HG03354 (cell line): ENCODE results near the gene VPS51.
A peak's percentile ranks its signal among the peaks of the same experiment; 100 is the strongest.
"Not testable (repeated sequence)": the region's sequence is repeated elsewhere in the genome, so short reads cannot be mapped to it uniquely, and the experiment has no call there.

Experiments
- ATAC-seq: cut with Tn5 transposase; IDR thresholded peaks from one replicate; pipeline ENCODE4 v1.9.1; 2021; ENCODE audit warnings: mild to moderate bottlenecking; ENCODE audit not compliant: unreplicated experiment, poor library complexity, severe bottlenecking

Gene VPS51

GRCh38 chr11:65130631-65131416 is 34.8 kb downstream of the VPS51 start:
- no peak for ATAC-seq

- no peak for ATAC-seq
Observed at GRCh38 chr11:65131417-65131776, 35.4 kb downstream of the VPS51 start.

GRCh38 chr11:65131895-65132237 is 35.9 kb downstream of the VPS51 start:
- ATAC-seq, result no peak

- no peak for ATAC-seq
Observed at GRCh38 chr11:65132238-65132987, 36.4 kb downstream of the VPS51 start.

- no peak for ATAC-seq
Observed at GRCh38 chr11:65132988-65133700, 37.1 kb downstream of the VPS51 start.

GRCh38 chr11:65133724-65134123 is 37.7 kb downstream of the VPS51 start:
- peak; percentile 0 for ATAC-seq

- peak; percentile 61 for ATAC-seq
Observed at GRCh38 chr11:65134240-65134951, 38.4 kb downstream of the VPS51 start, which contains the start of gene SYVN1. Gene SYVN1, minus strand, starts transcription at chr11:65134519. Its CDS starts 918 bp downstream, at chr11:65133601.

GRCh38 chr11:65134952-65135632 is 39.1 kb downstream of the VPS51 start:
- ATAC-seq, result peak; percentile 68

GRCh38 chr11:65135633-65136145 is 39.7 kb downstream of the VPS51 start:
- no peak for ATAC-seq

- ATAC-seq, result no peak
Observed at GRCh38 chr11:65136515-65137096, 40.6 kb downstream of the VPS51 start.

- no peak for ATAC-seq
Observed at GRCh38 chr11:65141896-65142494, 46.0 kb downstream of the VPS51 start.

GRCh38 chr11:65147352-65148075 is 51.5 kb downstream of the VPS51 start:
- ATAC-seq, result no peak

- no peak for ATAC-seq
Observed at GRCh38 chr11:65148657-65149056, 52.6 kb downstream of the VPS51 start.

GRCh38 chr11:65150131-65150508 is 54.1 kb downstream of the VPS51 start:
- ATAC-seq, result not testable (repeated sequence)

GRCh38 chr11:65150509-65151299 is 54.7 kb downstream of the VPS51 start:
- no peak for ATAC-seq

- ATAC-seq, result no peak
Observed at GRCh38 chr11:65151331-65151899, 55.4 kb downstream of the VPS51 start.

- no peak for ATAC-seq
Observed at GRCh38 chr11:65152122-65152521, 56.1 kb downstream of the VPS51 start.
